ENCODE data around the gene ZNF385D. TPM values are rescaled to one million over a fixed set of nuclear protein-coding genes. Genes with fewer than 3 reads are reported as not detected.

ZNF385D gene
- polyA plus RNA-seq, 1 of the 3 experiments (the other 2 are of a cell fraction), result 1.8 TPM

DNA sequence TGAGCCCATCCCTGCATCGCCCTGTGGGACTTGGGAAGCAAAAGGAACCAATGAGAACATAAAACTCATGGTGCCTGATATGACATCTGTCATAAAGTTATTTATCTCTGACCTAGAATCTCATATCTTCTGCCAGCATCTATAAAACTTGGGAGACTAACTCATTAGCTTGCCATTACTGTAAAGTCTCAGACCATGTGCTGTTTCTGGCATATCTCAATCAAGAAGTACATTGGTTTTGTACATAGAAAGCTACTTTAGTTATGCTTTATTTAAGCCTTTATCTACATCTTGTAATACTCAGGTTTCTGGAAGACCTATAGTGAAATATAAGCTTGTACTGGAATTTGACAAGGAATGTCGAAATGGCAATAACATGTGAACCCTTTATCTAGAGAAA, 112.5 kb downstream of the ZNF385D start:
- H3K27ac ChIP-seq (ENCODE audit: low read depth in 2 of 2, low read length in 1 of 2), result no peak overlapping the region
- H4K20me1 ChIP-seq (ENCODE audit: insufficient read depth), result no peaks in the 10 kb centered on the region
- H3K9ac ChIP-seq, result no peak overlapping the region
- no peak overlapping the region for H3K4me3 ChIP-seq (ENCODE audit: low read depth in 2 of 2, low read length in 1 of 2)
- H3K36me3 ChIP-seq (replicated peaks in 1 of 2; ENCODE audit: control insufficient read depth in 1 of 2, insufficient read depth in 2 of 2, low read length in 1 of 2), result no peaks in the 10 kb centered on the region
- H3K4me2 ChIP-seq, result no peak overlapping the region
- H2AFZ ChIP-seq (ENCODE audit: low read depth), result no peak overlapping the region
- no peak for DNase-seq
- POLR2A ChIA-PET, result no interaction called here
- no peaks in the 10 kb centered on the region for H3F3A ChIP-seq (replicated peaks; ENCODE audit: insufficient read depth)
- no peaks in the 10 kb centered on the region for H3K9me3 ChIP-seq
- 45% methylated on average over 2 of the region's 2 CpGs for WGBS (ENCODE audit: low lambda C conversion rate)
- H3K27me3 ChIP-seq (ENCODE audit: insufficient read depth), result no peaks in the 10 kb centered on the region
- TF ChIP-seq EP300 (IDR thresholded peaks at IDR 0.05; ENCODE audit: borderline replicate concordance in 1 of 2, low read depth in 1 of 2, low read length in 1 of 2), result 0 out of 4 replicates have a peak, but pooled peaks of 1 of the 2 experiments have one; percentile 26
- no peak for TF ChIP-seq MXI1 (IDR thresholded peaks at IDR 0.05; ENCODE audit: low read depth, low read length)
- CTCF ChIA-PET, result interaction anchor here (0.9 kb wide), 2 partner anchors 13 to 114 kb away, joined by 3 read pairs; no protein-coding TSS in a partner anchor
- H3K79me2 ChIP-seq (ENCODE audit: insufficient read depth), result no peaks in the 10 kb centered on the region
- H3K4me1 ChIP-seq (ENCODE audit: control insufficient read depth in 1 of 2, insufficient read depth in 2 of 2, low read depth in 1 of 2, low read length in 1 of 2), result peaks cover 0 to 2% of the 10 kb centered on the region in 2 experiments; a peak in 1 of 4 replicates
- no peaks in the 10 kb centered on the region for H3K9me2 ChIP-seq

DNA sequence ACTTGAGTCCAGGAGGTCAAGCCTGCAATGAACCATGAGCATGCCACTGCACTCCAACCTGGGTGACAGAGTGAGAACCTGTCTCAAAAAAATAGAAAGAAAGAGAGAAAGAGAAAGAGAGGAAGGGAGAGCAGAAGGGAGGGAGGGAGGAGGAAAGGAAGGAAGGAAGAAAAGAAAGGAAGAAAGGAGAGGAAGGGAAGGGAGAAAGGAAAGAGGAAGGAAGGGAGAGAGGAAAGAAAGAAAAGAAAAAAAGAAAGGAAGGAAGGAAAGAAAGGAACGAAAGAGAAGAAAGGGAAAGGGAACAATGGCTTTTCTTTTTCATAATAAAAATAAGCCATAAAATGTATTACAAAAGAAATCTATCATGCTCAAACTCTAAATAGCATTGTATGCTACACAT, 116.9 kb downstream of the ZNF385D start:
- Histone ChIP-seq H3F3A (replicated peaks; ENCODE audit: insufficient read depth) (no peaks in the 10 kb centered on the region), H3K27ac (ENCODE audit: low read depth in 2 of 2, low read length in 1 of 2) (no peak overlapping the region), H3K27me3 (ENCODE audit: insufficient read depth) (no peaks in the 10 kb centered on the region), H3K4me3 (ENCODE audit: low read depth in 2 of 2, low read length in 1 of 2) (no peak overlapping the region), H3K36me3 (replicated peaks in 1 of 2; ENCODE audit: control insufficient read depth in 1 of 2, insufficient read depth in 2 of 2, low read length in 1 of 2) (no peaks in the 10 kb centered on the region), H3K9ac (no peak overlapping the region), H4K20me1 (ENCODE audit: insufficient read depth) (no peaks in the 10 kb centered on the region), H3K79me2 (ENCODE audit: insufficient read depth) (no peaks in the 10 kb centered on the region), H3K4me1 (ENCODE audit: control insufficient read depth in 1 of 2, insufficient read depth in 2 of 2, low read depth in 1 of 2, low read length in 1 of 2) (peaks cover 0 to 2% of the 10 kb centered on the region in 2 experiments; a peak in 1 of 4 replicates), H3K9me3 (no peaks in the 10 kb centered on the region), H2AFZ (ENCODE audit: low read depth) (no peak overlapping the region), H3K4me2 (no peak overlapping the region), H3K9me2 (no peaks in the 10 kb centered on the region)
- CTCF ChIA-PET, result interaction anchor here (1.8 kb wide), 1 partner anchor 10 kb away, joined by 3 read pairs; no protein-coding TSS in a partner anchor
- POLR2A ChIA-PET, result no interaction called here
- no peak for TF ChIP-seq POLR2AphosphoS5 (IDR thresholded peaks at IDR 0.05; ENCODE audit: low read depth, low read length)
- TF ChIP-seq JUND (IDR thresholded peaks at IDR 0.05), result no peak
- TF ChIP-seq RCOR1 (IDR thresholded peaks at IDR 0.05; ENCODE audit: low read length), result no peak
- TF ChIP-seq, protein P1, sequence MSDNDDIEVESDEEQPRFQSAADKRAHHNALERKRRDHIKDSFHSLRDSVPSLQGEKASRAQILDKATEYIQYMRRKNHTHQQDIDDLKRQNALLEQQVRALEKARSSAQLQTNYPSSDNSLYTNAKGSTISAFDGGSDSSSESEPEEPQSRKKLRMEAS (IDR thresholded peaks at IDR 0.05; ENCODE audit: low read depth), result no peak
- TF ChIP-seq CHD2 (IDR thresholded peaks at IDR 0.05; ENCODE audit: low read length, partially characterized antibody), result no peak
- TF ChIP-seq SMC3 (IDR thresholded peaks at IDR 0.05; ENCODE audit: low read depth, low read length), result no peak
- no peak for TF ChIP-seq YY1 (IDR thresholded peaks at IDR 0.05; ENCODE audit: low read depth)
- TF ChIP-seq, protein P2, sequence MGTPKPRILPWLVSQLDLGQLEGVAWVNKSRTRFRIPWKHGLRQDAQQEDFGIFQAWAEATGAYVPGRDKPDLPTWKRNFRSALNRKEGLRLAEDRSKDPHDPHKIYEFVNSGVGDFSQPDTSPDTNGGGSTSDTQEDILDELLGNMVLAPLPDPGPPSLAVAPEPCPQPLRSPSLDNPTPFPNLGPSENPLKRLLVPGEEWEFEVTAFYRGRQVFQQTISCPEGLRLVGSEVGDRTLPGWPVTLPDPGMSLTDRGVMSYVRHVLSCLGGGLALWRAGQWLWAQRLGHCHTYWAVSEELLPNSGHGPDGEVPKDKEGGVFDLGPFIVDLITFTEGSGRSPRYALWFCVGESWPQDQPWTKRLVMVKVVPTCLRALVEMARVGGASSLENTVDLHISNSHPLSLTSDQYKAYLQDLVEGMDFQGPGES (IDR thresholded peaks at IDR 0.05; ENCODE audit: low read depth, low read length), result no peak
- TF ChIP-seq, protein P3, sequence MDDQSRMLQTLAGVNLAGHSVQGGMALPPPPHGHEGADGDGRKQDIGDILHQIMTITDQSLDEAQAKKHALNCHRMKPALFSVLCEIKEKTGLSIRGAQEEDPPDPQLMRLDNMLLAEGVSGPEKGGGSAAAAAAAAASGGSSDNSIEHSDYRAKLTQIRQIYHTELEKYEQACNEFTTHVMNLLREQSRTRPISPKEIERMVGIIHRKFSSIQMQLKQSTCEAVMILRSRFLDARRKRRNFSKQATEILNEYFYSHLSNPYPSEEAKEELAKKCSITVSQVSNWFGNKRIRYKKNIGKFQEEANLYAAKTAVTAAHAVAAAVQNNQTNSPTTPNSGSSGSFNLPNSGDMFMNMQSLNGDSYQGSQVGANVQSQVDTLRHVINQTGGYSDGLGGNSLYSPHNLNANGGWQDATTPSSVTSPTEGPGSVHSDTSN (IDR thresholded peaks at IDR 0.05), result no peak
- TF ChIP-seq, protein P4, sequence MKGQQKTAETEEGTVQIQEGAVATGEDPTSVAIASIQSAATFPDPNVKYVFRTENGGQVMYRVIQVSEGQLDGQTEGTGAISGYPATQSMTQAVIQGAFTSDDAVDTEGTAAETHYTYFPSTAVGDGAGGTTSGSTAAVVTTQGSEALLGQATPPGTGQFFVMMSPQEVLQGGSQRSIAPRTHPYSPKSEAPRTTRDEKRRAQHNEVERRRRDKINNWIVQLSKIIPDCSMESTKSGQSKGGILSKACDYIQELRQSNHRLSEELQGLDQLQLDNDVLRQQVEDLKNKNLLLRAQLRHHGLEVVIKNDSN (IDR thresholded peaks at IDR 0.05; ENCODE audit: borderline replicate concordance, low read depth), result no peak
- TF ChIP-seq ELF1 (IDR thresholded peaks at IDR 0.05), result no peak
- TF ChIP-seq TAF1 (IDR thresholded peaks at IDR 0.05; ENCODE audit: borderline replicate concordance, low read depth, low read length), result no peak
- TF ChIP-seq RXRA (IDR thresholded peaks at IDR 0.05; ENCODE audit: borderline replicate concordance, low read depth), result no peak
- TF ChIP-seq SIN3A (IDR thresholded peaks at IDR 0.05; ENCODE audit: borderline replicate concordance, low read depth, low read length), result no peak
- TF ChIP-seq, protein P5, sequence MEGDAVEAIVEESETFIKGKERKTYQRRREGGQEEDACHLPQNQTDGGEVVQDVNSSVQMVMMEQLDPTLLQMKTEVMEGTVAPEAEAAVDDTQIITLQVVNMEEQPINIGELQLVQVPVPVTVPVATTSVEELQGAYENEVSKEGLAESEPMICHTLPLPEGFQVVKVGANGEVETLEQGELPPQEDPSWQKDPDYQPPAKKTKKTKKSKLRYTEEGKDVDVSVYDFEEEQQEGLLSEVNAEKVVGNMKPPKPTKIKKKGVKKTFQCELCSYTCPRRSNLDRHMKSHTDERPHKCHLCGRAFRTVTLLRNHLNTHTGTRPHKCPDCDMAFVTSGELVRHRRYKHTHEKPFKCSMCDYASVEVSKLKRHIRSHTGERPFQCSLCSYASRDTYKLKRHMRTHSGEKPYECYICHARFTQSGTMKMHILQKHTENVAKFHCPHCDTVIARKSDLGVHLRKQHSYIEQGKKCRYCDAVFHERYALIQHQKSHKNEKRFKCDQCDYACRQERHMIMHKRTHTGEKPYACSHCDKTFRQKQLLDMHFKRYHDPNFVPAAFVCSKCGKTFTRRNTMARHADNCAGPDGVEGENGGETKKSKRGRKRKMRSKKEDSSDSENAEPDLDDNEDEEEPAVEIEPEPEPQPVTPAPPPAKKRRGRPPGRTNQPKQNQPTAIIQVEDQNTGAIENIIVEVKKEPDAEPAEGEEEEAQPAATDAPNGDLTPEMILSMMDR (IDR thresholded peaks at IDR 0.05), result no peak
- TF ChIP-seq RFX5 (IDR thresholded peaks at IDR 0.05; ENCODE audit: low read length), result no peak
- no peak for TF ChIP-seq NRF1 (IDR thresholded peaks at IDR 0.05; ENCODE audit: low read depth, low read length)
- TF ChIP-seq MXI1 (IDR thresholded peaks at IDR 0.05; ENCODE audit: low read depth, low read length), result no peak
- no peak for TF ChIP-seq NFIC (IDR thresholded peaks at IDR 0.05; ENCODE audit: borderline replicate concordance)
- DNase-seq, result no peak
- WGBS (ENCODE audit: low lambda C conversion rate), result 46% methylated on average over 1 of the region's 1 CpG

Measured in SK-N-SH (cell line).